HG03025 (cell line): ENCODE results near the gene CIITA.

ENCODE experiments used
- ATAC-seq: cut with Tn5 transposase; IDR thresholded peaks from one replicate; pipeline ENCODE4 v1.9.1; 2021; ENCODE audit warnings: mild to moderate bottlenecking, moderate library complexity; ENCODE audit not compliant: unreplicated experiment, low FRiP score

Gene CIITA

DNA sequence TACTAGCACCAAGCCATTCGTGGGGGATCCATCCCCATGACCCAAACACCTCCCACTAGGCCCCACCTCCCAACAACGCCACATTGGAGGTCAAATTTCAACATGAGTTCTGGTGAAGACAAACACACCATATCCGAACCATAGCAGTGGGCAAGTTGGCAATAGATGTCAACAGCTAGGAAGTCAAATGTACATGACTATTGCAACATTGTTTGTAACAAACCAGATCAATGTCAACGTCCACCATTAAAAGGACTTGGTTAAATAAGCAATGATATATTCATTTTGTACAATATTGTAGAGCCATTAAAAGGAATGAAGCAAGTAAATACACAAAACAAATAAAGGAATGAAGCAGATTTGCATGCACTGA lies 26.5 kb upstream of the CIITA start:
- no peak for ATAC-seq

DNA sequence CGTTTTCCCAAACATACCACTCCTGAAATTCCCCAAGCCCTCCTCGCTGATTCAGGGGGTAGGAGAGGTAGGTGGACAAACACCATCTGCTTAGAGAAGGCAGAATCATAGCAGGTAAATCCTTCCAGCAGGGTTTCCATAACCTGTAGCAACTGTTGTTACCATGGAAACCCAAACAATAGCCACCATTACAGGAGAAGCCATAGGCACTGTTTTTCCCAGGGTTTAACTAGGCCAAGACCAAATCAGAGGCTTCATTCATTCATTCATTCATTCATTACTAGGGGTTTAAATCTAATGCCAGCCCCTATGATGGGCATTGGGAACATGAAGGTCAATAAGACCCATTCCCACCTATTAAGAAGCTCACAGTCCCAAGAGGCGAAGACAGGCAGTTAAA lies 25.5 kb upstream of the CIITA start:
- no peak for ATAC-seq

DNA sequence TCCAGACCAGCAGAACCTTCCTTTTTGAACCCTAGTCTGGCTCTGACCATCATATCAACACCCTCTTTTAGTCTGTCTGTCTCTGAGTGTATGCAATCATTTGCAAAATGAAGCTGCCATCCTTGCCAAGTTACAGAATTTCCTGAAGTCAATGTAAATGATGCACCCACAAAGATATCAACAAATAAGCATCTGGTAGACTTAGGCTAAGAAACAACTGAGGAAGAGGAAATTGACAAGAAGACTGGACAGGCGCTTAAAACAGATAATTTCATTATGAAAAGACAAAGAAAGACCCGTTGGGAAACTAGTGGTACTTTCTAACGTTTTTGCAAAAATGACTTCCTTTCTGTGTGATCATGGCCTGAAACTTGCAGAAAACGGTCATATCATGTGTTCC lies 24.7 kb upstream of the CIITA start:
- ATAC-seq: no peak

DNA sequence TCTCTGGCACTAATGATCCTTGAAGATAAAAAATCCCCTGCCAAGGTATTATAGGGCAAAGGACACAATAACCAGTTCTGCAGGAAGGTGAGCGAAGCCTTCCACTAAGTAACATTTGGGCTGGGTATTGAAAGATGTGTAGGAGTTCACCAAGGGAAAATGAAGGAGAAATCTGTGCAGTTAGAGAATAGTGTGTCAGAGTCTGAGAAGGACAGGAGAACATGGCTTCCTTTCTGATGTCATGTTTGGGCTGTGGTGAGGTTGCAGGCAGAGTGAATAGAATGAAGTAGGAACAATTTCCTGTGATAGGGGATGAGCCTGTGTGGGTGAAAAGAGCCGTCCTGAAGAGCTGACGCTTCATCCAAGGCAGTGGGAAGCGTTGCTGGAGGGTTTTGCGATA lies 24.1 kb upstream of the CIITA start:
- no peak for ATAC-seq

DNA sequence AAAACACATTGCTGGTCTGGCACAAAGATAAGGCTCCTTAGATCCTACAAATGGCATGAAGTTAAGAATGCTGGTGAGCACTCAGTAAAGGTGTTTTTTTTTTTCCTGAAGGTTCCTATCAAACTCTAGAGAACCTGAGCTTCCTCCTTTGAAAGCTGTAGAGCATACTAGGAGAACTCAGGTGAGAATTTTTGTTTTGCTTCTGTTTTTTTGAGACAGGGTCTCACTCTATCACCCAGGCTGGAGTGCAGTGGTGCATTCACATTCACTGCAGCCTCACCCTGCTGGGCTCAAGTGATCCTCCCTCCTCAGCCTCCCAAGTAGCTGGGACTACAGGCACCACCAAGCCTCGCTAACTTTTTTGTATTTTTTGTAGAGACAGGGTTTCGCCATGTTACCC lies 21.0 kb upstream of the CIITA start:
- ATAC-seq: no peak

DNA sequence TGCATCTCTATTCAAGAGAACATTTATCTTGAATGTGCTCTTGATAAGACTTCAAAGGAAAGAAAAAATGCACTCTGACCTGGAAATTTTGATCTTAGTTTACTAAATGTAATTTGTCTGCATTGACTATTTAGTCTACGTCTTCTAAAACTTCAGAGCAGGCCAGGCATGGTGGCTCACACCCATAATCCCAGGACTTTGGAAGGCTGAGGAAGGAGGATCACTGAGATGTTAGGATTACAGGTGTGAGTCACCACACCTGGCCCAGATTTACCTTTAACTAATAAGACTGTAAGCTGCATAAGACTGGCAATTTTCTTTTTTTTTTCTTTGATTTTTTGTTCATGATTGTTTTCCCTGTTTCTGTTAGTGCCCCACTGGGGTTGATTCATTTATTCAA lies 18.8 kb upstream of the CIITA start:
- no peak for ATAC-seq

DNA sequence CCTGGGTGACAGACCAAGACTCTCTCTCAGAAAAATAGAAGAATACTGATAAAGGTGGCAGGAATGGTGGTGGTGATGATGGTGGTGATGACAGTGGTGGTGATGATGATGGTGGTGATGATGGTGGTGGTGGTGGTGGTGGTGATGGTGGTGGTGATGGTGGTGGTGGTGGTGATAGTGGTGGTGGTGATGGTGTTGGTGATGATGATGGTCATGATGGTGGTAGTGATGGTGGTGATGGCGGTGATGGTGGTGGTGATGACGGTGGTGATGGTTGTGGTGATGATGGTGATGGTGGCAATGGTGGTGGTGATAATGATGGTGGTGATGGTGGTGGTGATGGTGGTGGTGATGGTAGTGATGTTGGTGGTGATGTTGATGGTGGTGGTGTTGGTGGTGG lies 18.0 kb upstream of the CIITA start:
- no peak for ATAC-seq

DNA sequence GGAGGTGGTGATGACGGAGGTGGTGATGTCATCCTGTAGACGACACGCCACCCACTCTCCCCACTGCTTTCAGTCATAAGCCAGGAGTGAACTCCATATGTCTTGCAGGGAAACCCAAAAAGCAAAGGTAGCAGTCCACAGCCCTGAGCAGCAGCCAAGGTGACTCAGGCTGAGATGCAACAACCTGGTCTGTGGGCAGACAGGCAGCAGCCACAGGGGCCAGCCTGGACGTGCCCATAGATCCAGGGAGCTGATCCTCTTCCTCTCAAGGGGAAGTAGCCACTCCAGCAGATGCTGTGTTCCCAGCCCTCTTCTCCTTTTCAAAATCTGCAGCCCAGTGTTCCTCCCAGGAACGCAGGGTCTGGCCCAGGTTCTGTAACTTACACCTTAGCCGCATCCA lies 17.3 kb upstream of the CIITA start:
- ATAC-seq: no peak

DNA sequence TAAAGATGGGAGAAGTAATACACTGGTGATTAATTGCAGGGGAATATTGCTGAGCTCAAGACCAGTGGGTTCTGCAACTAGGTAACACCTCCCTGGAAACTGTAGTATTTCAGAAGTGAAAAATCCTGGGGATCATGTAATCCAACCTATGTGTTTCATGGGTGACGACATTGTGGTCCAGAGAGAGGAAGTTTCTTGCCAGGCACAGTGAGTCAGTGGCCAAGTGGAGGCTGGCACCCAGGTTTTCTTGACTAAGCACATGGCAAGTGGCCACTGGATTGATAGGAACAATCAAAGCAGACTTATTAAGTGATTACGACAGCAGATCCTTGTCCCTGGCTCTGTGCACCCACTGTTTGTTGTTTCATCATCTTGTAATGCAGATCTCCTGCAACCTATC lies 14.6 kb upstream of the CIITA start:
- no peak for ATAC-seq

DNA sequence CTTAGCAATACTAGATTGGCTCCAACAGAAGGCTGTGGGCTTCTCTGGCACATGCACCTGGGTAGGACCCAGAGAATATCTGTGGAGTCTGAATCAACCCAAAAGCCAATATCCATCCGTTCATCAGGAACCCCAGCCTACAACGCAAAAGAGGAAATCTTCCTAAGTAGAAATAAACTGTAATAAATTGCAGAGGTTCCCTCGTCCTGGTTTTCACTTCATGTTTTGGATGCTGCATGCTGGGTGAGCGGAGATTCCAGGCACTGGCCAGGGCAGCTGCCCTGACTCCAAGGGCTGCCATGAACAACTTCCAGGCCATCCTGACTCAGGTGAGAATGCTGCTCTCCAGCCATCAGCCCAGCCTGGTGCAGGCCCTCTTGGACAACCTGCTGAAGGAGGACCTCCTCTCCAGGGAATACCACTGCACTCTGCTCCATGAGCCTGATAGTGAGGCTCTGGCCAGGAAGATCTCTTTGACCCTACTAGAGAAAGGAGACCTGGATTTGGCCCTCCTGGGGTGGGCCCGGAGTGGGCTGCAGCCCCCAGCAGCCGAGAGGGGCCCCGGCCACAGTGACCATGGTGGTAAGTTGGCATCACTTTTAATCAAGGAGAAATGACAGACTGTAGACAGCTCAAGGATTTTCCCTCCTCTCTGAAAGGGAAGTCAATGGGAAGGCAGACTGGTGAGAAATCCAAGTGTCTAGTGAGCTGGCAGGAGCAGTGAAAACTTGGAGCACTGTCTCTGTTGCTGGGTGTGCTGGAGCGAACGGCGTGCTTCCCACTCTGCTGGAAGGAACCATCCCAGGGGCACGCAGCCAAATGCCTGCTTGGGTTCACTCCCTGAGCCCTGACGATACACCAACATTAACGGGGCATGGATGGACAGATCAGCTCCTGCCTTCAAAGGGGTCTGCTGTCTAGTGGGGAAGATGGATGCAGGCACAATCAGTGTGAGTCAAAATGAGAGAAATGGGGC lies 10.7 kb upstream of the CIITA start:
- no peak for ATAC-seq

DNA sequence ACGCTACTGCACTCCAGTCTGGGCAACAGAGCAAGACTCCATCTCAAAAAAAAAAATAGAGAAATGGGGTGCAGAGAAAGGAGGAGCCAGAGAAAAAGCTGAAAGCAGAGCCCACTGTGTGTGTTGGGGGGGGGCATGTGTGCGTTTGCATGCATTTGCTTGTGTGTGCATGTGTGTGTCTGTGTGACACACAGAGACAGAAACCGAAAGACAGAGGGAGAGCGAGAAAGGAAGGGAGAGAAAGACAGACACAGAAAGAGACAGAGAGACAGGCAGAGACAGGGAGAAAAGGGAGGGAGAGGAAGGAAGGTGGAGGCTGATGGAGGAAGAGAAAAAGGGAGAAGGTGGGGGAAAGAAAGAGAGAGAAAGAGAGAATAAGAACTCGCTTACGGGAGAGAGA lies 9.8 kb upstream of the CIITA start:
- no peak for ATAC-seq

DNA sequence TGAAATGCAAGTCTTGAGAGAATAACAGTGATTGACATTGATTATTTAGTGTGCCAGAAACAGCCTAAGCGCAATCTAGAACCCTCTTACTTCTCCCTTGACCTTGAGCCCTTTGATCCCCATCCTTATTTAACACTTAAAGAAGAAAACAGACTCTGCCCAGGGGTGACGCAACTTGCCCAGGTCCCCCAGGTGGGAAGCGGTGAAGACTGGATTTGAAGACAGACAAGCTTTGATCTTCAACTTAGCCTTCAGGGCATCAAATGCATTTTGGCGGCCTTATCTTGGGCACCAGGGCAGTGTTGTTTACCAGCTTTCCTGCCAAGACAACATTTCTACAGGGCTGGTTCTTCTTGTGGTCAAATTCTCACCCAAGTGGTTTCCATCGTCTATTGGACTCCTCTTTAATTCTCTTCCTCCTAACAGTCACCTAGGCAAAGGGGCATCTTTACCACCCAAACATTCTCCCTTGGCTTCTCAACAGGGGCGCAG lies 8.9 kb upstream of the CIITA start:
- ATAC-seq: no peak

DNA sequence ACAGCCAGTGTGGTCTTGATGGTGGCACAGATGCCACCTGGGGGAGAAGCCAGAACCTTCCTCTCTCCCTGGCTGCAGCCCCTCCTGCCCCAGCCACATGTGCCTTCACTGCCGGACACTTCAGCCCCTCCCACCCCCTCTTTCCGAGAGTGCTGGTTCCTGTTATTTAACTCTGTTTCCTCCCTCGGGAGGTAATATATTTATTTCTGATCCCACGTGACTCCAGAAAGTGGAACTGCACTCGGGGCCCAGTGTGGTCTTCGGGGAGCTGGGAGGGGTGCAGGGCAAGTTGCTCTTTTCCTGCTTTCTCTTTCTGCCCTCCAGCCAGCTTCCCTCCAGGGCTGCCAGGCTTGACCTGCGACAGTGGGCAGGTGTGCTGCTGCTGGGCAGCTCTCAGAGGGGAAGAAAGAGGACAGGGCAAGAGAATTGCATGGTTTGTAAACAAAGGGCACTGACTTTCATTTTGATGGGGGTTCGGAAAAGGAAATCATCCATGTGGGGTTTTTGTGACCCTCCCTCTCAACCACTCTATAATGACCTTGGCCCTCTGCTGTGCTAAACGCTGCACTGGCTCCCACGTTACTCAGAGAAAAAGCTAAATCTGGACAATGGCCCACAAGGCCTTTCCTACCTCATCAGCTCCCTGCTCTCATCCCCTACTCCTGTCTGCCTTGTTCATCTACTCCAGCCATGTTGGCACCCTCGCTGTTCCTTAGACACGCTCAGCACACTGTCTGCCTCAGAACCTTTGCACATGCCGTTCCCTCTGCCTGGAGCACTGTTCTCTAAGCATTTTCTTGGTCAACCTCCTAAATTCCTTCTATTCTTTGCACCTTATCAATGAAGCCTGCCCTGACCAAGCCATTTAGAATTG lies 8.2 kb upstream of the CIITA start:
- ATAC-seq: no peak

DNA sequence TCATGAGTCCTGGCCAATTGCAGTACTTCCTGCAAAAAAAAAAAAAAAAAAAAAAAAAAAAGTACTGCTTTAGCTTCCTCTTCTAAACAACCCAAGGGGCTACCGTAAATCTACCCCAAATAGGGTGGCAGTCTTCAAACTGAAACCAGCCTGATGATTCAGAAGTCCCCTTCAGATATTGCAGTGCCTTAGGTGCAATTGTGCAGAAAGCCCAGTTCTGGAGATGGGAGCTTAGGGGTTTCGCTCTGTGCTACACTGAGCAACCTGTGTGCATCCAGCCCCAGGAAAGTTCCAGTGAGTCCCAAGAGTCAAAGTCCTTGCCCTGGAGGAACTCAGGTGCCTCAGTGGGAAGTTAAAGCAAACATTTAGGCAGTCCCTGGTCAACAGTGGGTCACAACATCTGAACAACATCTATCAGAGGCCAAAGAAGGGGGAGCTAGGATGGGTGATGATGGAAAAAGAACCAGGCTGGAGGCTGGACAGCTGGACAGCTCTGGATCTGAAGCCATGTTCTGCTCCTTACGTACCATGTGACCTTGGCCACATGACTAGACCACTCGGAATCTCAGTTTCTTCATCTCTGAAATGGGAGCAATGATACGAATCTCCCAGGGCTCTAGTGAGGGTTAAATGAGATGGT lies 6.7 kb upstream of the CIITA start:
- no peak for ATAC-seq

DNA sequence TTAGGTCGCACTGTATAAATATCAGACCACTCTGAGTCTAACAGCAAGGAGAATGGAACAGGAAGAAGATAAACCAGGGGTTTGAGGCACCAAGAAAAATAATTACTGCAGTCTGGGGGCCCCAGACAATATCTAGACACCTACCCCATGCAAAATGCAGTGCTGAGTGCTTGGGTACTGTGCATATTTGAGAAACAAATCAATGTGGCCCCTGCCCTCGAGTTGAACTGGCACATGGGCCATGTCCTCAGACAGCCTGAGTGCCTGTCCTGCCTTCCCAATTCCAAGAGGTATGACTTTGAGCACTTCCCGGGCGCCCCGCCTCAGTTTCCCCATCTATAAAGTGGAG lies 6.2 kb upstream of the CIITA start:
- no peak for ATAC-seq

DNA sequence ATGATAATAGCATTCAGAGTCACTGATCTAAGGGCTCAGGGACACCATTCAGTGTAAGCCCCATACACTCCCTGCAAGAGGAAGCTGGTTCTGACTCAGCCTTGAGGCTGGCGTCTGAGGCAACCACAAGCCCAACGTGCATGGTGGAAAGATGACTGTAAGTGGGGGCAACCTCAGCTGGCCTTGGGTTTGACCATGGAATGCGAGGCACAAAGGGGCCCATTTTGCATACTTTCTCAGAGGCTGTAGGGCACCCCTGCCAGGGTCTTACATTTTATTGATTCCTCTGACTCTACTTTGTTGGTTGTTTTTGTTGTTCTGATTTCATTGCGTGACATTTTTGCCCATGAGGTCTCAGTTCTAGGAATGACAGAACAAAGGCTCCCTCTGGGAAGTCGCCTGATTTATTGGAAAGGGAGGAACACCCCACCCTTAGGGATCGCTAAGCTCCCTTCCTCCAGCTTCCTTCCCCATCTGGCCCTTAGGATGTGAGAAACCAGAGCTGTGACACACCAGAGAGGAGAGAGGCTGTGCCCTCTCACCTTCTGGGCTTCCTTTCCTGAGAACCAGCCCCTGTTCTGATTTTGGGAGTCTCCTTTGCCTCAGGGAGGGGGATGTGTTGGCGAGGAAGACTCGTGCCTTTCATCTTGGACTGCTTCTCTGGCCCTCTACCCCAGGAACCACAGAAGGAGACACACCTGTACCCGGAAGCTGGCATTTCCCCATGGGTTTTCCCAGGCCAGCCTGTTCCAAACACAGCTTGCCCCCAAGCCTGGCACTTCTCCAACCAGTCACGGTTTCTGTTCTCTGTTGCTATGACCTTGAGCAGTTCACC lies 5.6 kb upstream of the CIITA start:
- no peak for ATAC-seq

DNA sequence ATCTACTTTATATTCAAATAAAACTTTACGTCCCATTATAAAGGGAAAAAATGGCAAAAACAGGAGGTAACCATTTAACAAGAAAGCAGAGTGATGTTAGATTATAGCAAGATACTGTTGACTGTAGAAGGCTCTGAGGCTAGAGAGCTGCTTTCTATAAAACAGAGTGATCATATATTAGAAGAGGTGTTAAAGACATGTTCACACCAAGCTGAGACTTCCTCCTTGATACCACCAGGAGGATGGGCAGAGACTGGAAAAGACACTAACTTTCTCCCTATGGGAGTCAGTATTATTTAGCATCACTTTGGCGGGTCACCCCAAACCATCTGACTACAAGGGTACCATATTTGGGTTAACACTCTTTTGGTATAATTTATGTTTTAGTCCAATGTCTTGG lies 687 bp upstream of the CIITA start:
- ATAC-seq: no peak

DNA sequence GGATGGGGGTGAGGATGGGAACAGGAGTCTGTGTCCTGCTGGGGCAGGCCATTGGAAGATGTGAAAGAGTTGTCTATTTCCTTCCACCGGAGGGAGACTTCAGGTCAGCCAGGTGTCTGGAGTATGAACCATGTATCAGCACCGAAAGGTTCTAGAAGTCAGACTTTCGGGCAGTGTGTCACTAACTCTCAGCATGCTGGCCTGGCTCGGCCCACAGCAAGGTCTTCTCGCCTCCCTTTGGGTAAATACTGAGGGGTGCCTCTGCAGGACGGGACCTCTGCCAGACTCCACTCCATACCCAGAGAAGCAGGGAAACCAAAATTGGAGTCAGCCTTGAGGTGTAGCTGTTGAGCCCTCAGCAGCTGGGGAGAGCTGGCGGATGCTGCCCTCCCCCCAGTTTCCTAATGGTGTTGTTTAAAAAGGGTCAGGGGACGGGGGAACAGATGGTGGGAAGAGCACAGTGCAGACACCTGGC lies 507 bp downstream of the CIITA start:
- no peak for ATAC-seq

DNA sequence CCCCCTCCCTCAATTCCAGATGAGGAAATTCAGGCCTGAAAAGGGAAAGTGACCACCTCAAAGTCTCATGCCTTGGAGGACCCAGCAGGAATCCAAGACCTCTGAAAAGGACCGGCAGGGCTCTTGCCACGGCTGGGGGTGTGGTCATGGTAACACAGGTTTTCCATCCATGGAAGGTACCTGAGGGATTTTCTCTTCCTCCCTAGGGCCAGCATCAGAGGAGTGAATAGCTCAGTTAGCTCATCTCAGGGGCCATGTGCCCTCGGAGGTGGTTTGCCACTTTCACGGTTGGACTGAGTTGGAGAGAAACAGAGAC lies 1.3 kb downstream of the CIITA start:
- no peak for ATAC-seq
